ENCODE data around the gene GPR132.

DNA sequence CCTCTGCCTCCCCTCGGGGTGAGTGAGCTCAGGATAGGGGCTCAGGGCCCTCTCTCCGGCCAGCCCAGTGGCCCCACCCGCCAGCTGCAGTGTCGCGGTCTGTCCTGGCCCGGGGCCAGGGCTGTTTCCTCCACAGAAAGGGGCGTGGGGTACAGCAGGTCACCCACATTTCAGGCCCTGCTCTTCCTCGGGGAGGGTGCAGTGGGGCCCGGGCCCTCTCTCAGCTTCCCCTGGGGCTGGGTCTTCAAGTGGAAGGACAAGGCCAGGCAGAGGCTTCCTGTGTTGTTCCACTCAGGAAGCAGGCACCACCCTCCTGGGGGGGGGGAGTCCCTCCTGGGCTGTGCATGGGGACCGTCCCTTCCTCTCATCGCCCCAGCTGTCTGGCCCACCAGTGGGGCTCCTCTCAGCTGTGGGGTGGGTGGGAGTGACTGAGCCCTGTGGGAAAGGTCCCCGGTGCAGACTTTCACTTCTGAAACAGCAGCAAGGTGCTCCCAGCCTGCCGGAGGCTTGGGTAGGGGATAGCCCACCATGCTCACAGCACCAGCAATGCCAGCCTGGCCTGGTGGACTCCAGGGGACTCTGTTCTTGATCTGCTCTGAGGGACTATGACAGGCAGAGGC lies 3.7 kb downstream of the GPR132 start:
- TF ChIP-seq, protein P1, sequence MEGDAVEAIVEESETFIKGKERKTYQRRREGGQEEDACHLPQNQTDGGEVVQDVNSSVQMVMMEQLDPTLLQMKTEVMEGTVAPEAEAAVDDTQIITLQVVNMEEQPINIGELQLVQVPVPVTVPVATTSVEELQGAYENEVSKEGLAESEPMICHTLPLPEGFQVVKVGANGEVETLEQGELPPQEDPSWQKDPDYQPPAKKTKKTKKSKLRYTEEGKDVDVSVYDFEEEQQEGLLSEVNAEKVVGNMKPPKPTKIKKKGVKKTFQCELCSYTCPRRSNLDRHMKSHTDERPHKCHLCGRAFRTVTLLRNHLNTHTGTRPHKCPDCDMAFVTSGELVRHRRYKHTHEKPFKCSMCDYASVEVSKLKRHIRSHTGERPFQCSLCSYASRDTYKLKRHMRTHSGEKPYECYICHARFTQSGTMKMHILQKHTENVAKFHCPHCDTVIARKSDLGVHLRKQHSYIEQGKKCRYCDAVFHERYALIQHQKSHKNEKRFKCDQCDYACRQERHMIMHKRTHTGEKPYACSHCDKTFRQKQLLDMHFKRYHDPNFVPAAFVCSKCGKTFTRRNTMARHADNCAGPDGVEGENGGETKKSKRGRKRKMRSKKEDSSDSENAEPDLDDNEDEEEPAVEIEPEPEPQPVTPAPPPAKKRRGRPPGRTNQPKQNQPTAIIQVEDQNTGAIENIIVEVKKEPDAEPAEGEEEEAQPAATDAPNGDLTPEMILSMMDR (IDR thresholded peaks at IDR 0.05), result no peak
- no peak for TF ChIP-seq EZH2 (IDR thresholded peaks at IDR 0.05; ENCODE audit: borderline replicate concordance, insufficient read depth, low read depth, low read length, poor library complexity, severe bottlenecking)
